Ecto neural progenitor cell (in vitro differentiated cells): ENCODE measurements around the gene CCNJL.
"Not testable (repeated sequence)": the region's sequence is repeated elsewhere in the genome, so short reads cannot be mapped to it uniquely, and the experiment has no call there.

Source experiments
- DNase-seq: peaks from one replicate; pipeline ENCODE4 v3.0.0-alpha.2; 2018; ENCODE audit warnings: low spot score

CCNJL gene

DNA sequence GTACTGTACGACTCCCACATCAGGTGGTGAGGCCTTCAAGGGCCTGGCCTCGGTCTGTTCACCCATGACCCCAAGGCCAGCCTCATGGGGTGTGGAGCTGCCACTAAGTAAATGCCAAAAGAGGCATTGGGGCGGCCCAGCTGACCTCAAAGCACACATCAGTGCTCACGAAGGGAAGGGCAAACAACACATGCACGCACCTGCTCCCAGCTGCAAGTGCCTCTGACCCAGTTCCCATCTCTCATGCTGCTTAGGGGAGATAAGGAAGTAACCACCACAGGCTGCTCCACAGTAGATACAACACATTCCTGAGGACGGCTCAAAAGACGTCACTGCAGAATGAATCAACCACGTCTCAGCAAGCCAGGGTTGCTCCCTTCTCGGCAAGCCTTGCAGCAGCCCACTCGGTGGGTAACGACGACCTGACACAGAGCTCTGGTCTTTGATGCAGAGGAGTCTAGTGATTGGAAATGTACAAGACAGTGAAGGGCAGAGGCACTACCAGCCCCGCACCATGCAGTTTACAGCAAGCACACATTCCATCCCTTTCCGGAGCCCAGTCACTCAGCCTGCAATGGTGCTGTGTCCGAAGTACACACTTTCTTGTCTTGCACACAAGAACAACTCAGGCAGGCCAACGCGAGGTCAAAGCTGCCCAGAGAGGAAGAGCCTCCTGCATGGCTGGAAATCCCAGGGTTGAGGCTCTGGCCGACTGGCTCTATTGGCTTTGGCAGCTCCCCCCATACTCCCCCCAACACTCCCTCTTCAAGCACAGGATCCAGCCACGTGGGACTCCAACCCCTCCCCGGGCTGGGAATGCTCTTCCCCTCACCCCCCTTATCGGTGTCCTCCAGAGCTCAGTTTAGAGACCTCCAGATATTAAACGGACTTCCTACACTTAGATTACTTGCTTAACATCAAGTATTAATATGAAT, 51.2 kb downstream of the CCNJL start:
- DNase-seq = no peak

DNA sequence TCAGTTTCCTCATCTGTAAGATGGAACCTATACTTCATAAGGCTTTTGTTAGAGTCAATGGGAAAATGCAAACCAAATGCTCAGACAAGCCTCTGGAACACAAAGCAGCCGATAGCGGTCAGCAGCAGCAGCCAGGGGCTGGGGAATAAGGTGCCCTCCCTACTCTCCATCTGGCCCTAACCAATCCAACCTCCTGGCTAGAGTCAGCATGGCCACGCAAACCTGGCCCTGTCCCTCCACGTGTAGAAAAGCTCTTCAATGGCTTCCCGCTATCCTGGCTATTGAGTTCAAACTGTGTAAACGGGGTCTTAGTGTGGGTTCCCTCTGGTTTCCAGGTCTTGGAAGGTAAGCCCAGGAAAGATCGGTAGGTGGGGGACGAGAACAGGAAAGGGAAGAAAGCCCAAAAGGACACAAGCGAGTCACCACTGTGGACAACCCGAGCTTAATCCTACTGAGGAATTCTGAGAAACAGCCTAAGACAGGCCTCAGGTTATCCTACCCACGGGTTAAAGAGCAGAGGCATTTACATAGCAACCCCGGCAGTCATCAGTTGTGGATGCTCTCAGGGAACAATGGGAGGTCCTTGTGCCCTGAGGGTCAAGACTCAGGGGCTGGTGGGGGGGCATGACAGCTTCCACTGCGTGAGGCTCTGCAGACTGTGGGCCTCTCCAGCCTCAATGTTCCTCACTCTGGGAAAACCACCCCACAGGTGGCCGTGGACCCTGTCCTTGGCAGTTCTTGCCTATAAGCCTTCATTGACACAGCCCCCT, 52.2 kb downstream of the CCNJL start:
- no peak for DNase-seq

DNA sequence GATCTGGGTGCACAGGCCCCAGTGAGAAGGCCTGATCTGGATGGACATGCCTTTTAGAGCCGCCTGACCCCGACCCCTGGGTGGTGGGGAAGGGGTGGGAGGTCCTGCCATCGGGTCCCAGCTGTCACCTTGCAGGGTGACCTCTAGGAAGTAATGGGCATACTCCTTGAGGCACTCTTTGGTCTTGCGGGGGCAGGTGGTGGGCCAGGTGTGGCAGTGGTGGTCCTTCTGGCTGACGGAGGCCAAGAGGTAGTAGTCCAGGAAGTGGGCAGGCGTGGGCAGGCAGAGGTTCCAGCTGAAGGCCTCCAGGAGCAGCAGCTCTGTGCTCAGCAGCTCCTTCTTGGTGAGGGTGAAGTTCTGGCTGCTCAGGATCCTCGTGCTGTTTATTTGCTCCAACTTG, 53.0 kb downstream of the CCNJL start:
- no peak for DNase-seq

DNA sequence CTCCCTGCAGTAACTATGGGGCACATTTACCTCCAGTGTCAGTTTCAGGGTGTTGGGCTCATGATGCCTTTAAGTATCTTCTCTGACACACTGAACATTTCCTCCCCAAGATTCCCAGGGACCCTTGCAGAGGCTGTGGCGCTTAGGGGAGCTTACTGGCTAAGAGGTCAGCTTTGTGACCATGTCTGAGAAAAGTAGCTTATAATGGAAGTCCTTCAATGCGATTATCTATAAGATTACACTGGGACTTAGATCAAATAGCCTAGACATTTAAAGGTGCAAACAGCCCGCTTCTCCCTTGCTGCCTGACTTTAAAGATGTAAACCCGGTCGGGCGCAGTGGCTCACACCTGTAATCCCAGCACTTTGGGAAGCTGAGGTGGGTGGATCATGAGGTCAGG, 57.7 kb downstream of the CCNJL start:
- no peak for DNase-seq

DNA sequence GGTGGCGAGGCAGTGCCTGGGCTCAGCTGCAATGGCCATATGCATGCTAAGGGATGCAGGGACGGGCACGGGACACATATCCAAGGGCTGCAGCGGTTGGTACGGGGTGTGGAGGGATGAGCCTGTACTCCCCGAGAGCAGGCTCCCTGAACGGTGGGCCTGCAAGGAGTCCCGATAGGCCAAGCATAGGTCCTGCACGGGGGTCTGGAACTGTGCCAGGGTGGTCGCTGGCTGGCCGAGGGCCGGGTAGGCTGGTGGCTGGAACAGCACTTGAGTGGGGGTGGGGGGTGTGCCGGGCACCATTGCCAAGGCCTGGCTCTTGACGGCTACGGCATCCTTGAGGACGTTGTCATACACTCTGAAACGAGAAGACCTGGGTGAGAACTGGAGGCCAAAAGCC, 58.9 kb downstream of the CCNJL start:
- no peak for DNase-seq

DNA sequence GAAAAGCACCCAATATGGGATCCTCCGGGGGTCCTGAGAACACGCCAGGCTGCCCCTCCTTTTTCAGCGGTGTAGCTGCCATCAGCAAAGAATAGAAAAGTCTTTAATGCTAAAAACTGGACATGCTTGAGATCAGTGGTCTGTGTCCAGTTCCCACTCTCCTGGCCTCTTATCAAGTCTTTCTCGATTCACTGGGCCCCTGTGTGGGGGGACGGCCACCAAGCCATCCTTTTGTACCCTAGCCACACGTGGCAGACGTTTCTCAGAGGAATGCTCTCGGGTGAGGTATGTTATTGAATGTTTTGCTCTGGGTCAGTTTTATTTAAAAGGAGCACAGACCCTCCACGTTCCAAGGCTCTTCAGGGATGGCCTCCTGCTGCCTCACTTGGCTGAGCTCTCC, 59.4 kb downstream of the CCNJL start:
- no peak for DNase-seq

DNA sequence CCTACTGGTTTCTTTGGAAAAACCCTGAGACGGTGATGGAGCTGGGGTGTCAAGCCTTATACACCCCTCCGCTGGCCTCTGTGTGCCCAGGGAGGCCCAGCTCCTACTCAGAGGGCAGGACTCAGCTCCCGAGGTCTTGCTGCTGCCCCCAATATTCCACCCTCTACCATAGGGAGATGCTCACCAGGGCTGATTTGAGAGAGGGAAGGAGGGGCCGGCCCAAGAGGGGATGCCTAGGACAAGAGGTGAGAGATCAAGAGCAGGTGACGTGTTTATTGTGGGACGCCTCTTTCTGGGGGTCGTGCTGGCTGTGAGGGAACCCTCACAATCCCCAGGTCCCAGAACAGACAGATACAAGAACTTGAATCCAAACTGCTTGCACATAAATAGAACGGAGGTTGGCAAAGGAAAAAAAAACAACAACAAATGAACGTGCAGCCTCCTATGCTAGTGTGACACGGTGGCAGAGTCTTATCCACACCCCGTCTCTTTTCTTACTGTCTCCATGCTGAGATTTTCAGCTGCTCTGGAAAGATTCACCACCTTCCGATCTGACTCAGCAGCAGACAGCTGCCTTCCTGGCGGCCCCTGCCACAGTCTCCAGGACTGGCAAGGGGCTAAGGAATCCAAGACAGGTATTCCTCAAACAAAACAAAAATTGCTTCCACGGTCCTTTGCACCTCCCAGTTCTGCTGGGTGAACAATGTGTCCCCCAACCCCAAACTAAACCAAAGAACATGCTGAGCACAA, 60.8 kb downstream of the CCNJL start:
- DNase-seq = no peak

DNA sequence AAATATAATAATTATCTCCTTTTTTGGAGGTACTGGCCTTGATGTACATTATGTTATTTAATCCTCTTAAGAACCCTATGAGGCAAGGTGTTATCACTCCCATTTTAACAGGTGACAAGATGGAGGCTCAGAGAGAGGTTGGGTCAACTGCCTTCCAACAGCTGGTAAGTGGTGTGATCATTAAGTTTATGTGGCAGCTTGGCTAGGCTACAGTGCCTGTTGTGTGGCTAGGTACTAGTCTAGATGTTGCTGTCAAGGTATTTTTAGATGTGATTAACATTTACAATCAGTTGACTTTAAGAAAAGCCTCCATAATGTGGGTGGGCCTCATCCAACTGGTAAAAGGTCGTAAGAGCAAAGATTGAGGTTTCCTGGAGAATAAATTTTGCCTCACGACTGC, 61.5 kb downstream of the CCNJL start:
- DNase-seq = no peak

DNA sequence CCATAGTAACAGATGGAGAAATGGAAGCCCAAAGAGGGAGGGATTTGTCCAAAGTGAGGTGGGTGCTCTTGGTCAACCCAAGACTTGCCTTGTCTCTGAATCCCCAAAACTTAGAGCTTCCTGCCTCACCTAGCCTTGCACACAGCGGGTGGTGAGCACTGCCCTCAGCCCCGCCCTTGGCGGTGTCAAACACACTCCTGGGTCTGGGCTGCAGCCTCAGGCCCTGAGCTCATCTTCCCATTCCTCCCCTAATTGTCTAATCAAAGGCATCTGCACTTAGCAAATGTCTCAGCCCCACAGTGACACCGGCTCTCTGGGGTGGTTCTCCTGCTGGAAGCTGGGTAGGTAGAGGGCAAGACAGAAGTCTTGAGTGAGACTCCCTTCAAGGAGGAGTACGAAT, 62.1 kb downstream of the CCNJL start:
- no peak for DNase-seq

DNA sequence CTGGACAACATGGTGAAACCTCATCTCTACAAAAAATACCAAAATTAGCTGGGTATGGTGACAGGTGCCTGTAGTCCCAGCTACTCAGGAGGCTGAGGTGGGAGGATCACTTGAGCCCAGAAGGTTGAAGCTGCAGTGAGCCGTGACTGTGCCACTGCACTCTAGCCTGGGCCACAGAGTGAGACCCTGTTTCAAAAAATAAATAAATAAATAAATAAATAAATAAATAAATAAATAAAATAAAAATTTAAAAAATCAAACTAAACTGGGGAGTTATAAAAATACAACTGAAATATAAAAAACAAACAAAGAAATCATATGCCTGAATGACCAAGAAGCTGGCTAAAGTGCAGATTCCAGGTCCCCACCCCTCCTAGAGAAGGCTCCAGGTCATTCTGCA, 62.8 kb downstream of the CCNJL start:
- DNase-seq = not testable (repeated sequence)

DNA sequence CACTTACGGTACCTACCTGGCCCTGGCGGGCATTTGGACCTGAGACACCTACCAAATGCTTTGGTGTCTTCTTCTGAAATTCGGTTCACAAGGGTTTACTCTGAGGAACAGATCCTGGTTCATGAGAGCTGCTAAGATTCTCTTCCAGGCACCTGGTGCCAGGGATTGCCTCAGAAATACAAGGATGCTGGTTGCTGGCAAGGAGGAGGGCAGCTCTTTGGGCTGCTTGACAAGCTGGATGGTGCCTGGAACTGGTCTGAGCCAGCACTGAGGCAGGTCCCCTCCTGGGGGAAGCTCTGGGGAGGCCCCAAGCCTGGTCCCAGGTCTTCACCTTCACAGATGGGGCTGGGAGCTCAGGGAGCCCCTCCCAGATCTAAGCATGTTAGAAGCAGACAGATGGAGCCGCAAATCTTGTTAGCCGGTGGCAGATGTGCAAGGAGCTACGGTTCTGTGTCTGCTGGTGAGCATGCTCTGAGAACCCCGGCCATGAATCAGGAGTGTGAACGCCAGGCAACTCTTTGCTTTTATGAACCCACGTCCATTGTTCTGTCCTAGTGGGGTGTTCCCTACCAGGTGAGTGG, 66.8 kb downstream of the CCNJL start:
- no peak for DNase-seq

DNA sequence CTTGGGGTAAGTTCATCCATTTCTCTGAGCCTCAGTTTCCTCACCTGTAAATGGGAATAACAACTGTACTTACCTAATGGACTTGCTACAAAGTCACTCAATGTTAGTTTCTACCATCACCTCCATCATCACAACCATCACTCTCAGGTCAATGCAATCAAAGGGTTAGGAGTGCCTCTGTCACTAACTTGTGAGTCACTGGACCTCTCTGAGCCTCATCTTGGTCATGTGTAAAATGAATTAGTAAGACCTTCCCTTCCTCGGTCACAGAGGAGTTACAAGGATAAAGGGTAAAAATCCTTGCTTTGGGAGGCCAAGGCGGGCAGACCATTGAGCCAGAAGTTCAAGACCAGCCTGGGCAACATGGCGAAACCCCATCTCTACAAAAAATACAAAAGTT, 70.2 kb downstream of the CCNJL start:
- no peak for DNase-seq

DNA sequence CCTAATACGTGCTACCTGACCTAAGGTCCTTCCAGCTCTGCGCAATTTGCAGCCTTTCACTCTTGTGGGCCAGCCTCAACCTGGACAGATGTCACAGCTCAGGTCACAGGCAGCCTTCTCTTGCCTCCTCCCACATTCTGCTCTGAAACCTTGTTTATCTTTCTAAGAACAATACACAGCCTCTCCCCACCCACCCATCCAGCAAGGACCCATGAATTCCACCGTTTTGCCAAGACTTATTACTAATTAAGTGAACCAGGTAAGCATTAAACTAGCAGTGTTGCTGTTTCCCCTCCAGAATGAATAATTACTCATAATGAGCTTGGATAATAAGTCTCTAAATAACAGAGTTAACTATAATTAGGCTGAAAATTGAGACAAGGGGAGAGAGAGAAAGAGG, 72.0 kb downstream of the CCNJL start:
- DNase-seq = no peak

DNA sequence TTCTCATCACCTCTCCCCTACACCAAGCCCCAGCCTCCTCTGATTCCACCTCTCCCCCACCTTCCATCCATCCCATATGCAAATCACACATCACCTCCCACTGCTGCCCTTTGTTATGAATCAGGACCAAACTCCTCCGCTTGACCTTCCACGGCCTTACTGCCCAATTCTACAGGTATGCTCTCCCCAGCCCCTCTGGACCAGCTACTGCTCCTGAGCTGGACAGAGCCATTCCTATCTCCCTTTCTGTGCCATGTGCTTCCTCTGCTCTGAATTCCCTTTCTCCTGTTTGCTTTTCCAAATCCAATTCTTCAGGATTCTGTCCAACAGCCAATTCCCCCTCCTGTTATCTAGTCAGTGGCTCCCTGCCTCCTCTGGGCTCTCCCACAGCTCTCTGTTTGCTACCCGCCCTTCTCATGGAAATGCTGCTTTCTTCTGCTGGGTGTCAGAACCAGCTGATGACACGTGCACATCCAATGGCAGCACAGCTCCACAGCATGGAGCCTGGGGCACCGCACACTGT, 74.7 kb downstream of the CCNJL start:
- DNase-seq = no peak

DNA sequence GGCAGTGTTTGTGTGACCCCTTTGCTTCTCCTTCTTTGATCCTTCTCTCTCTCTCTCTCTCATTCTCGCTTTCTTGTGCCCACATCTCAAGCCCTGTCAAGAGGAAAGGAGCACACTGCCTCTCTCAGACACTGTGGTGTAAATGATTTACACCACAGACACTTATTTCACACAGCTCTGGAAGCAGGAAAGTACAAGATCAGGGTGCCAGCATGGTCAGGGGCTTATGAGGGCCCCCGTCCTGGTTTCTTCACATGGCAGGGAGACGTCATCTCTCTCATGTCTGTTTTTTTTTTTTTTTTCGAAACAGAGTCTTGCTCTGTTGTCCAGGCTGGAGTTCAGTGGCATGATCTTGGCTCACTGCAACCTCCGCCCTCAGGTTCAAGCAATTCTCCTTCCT, 76.6 kb downstream of the CCNJL start:
- no peak for DNase-seq

DNA sequence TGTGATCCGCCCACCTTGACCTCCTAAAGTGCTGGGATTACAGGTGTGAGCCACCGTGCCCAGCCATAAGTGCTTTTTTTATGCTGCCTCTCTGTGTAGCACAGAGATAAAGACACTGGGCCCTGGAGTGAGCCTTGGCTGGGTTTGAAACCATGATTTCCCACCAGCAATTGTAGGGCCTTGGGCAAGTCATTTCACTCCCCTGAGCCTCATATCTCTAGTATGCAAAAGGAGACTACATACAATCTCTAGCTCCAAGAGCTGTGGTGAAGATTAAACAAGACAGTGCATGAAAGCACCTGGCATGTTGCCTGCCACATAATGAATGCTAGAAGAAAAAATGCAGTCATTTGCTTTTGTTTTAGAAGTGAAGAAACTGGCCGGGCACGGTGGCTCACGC, 79.1 kb downstream of the CCNJL start:
- DNase-seq = no peak

DNA sequence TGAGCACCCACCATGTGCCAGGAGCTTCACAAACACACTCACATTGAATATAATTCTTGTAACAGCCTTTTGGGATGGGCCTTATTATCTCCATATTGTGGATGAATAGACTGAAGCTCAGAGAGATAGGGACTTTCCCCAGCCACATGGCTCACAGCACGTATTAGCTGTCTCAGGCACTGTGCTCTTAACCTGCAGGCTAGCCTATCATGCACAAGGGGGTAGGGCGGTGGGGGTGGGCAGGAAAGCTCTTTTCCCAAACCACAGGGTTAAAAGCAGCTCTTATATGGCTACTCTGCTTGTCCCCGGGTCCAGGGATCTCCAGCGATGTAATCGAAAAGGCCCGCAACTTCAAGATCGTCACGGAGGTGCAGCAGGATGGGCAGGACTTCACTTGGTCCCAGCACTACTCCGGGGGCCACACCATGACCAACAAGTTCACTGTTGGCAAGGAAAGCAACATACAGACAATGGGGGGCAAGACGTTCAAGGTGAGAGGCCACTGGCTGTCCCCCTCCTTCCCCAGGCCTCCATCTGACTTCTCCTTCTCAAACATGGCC, 80.5 kb downstream of the CCNJL start:
- DNase-seq = no peak

DNA sequence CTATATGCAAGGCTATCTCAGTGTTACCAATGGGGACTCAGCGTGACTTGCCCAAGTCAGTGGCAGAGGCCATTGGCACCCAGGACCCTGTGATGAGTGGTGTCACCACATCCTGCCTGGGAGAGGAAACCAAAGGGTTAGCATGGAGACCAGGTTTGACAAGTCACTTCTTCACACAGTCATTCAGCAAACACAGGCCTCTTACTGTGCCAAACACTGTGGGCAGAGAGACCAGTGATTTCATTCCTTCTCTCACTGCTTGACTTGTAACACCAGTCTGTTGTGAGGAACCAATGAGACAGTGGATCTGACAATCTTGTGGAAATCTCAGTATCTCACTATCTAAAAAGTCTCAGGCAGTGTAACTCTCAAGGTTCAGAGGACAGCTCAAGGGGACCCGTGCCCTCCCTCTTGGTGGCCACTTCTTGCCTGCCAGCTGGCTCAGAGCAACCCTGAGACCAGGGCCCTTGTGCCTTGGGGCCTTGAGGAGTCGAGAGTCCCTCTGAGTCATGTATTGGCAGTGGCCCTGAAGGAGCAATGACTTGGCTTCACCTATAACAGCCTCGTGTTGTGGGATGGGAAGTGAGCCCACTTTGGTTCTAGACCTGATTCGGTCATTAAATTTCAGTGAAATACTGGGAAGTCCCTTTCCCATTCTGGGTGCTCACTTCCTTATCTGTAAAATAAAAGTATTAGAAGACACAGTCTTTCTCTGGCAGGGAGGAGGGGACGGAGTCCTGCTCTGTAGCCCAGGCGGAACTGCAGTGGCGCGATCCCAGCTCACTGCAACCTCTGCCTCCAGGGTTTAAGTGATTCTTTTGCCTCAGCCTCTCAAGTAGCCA, 81.5 kb downstream of the CCNJL start:
- DNase-seq = no peak

DNA sequence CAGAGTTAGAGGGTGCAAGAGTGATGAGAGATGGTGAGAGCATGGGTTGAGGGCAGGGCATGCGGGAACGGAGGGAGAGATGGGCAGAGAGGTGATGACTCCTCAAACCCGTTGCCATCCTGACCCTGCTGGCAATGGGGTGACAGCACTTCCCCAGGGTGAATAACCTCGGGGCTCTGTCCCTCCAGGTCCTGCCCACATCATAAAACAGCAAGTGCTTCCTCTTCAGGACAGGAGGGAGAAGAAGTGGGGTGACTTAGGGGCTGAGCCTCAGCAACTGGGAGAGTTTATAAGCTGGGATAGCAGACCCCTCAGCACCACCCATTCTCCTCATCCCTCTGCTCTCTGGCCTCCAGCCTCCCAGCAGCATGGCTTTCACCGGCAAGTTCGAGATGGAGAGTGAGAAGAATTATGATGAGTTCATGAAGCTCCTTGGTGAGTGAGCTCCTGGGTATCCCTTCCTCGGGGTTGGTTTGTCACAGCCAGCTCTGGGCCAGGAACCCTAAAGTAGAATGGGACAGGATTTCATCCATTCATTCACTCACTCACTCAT, 83.1 kb downstream of the CCNJL start, which contains the start of gene FABP6:
Gene FABP6 (plus strand): TSS at position 317 of the 553 bp plus-strand sequence. CDS start 52 bp downstream, at position 369.
- DNase-seq = no peak

DNA sequence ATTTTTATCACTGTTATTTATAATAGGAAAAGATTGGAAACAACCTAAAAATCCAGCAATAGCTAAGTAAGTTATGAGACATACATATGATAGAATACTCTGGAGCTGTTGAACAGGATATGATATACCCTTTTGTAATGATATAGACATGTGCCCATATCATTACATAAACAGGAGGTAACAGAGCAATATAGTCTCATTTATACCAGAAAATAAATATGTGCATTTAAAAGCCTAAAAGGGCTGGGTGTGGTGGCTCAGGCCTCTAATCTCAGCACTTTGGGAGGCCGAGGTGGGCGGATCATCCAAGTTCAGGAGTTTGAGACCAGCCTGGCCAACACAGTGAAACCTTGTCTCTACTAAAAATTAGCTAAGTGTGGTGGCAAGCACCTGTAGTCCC, 85.4 kb downstream of the CCNJL start:
- DNase-seq = no peak
